IMR-90 (cell line): ENCODE measurements around the gene ENDOG. TPM values are rescaled to one million over a fixed set of nuclear protein-coding genes. Genes with fewer than 3 reads are reported as not detected.

Source experiments
- ATAC-seq: fragments of 200-7000 bp; cut with Tn5 transposase; 2 replicates; pipeline ENCODE4 v1.9.1; 2020; ENCODE audit warnings: low read depth, mild to moderate bottlenecking, moderate library complexity
- BruUV-seq: library from RNA; stranded (reverse); fragments of 400-500 nt; replicated peaks from 2 replicates; lab custom pipeline; 2021; lab: Mats Ljungman, UMichigan
- CTCF ChIA-PET: fragments of 300-600 bp; formaldehyde crosslinking; extraction: SDS; loops from one replicate; lab custom pipeline; 2021; ENCODE audit warnings: antibody characterized with exemption; lab: Yijun Ruan, JAX
- POLR2A ChIA-PET: fragments of 300-600 bp; sonication (Branson Sonifier 250); formaldehyde crosslinking; loops from one replicate; lab custom pipeline; 2022; ENCODE audit warnings: antibody characterized with exemption; ENCODE audit not compliant: unreplicated experiment; lab: Charles Lee
- DNase-seq: peaks from one replicate; pipeline ENCODE4 v3.0.0; 2013
- H2AFZ ChIP-seq: replicated peaks from 2 replicates; pipeline ENCODE3; 2013; ENCODE audit warnings: low read length, mild to moderate bottlenecking; ENCODE audit not compliant: poor library complexity
- H2AK5ac ChIP-seq: 2 replicates; pipeline ENCODE4 v1.6.1; 2013; ENCODE audit warnings: low read depth, low read length, inconsistent platforms
- H2AK9ac ChIP-seq: replicated peaks from 2 replicates; pipeline ENCODE3; 2013; ENCODE audit warnings: mild to moderate bottlenecking, low read depth, low read length, moderate library complexity; ENCODE audit not compliant: poor library complexity
- H2BK120ac ChIP-seq: 2 replicates; pipeline ENCODE4 v1.6.1; 2013; ENCODE audit warnings: low read depth, low read length, inconsistent platforms
- H2BK15ac ChIP-seq: 3 replicates; pipeline ENCODE4 v1.6.1; 2013; ENCODE audit warnings: low read depth, low read length, inconsistent platforms
- H2BK20ac ChIP-seq: 2 replicates; pipeline ENCODE4 v1.6.1; 2013; ENCODE audit warnings: low read depth, mild to moderate bottlenecking, inconsistent platforms, low read length, moderate library complexity
- H2BK5ac ChIP-seq: 2 replicates; pipeline ENCODE4 v1.6.1; 2013; ENCODE audit warnings: mild to moderate bottlenecking, low read depth, low read length, inconsistent platforms; ENCODE audit not compliant: poor library complexity, severe bottlenecking
- H3K14ac ChIP-seq: replicated peaks from 2 replicates; pipeline ENCODE4 v1.6.1; 2013; ENCODE audit warnings: low read depth, low read length, inconsistent platforms
- H3K18ac ChIP-seq: 2 replicates; pipeline ENCODE4 v1.6.1; 2013; ENCODE audit warnings: low read depth, low read length, control low read depth
- H3K23ac ChIP-seq: 2 replicates; pipeline ENCODE4 v1.6.1; 2013; ENCODE audit warnings: low read depth, low read length, inconsistent platforms
- H3K27ac ChIP-seq: 2 replicates; pipeline ENCODE4 v1.5.1; 2013; ENCODE audit warnings: mild to moderate bottlenecking, control low read depth, low read length; ENCODE audit not compliant: insufficient read depth
- H3K27me3 ChIP-seq: 2 replicates; pipeline ENCODE4 v1.6.1; 2013; ENCODE audit warnings: low read length; ENCODE audit not compliant: control insufficient read depth, insufficient read depth
- H3K36me3 ChIP-seq: 2 replicates; pipeline ENCODE4 v1.6.1; 2013; ENCODE audit warnings: low read length, mixed read lengths; ENCODE audit not compliant: control insufficient read depth, insufficient read depth
- H3K4ac ChIP-seq: 2 replicates; pipeline ENCODE4 v1.6.1; 2013; ENCODE audit warnings: low read depth, low read length, inconsistent platforms
- H3K4me1 ChIP-seq: 2 replicates; pipeline ENCODE4 v1.6.1; 2013; ENCODE audit warnings: low read length, mixed read lengths; ENCODE audit not compliant: control insufficient read depth, insufficient read depth
- H3K4me2 ChIP-seq: 2 replicates; pipeline ENCODE4 v1.6.1; 2013; ENCODE audit warnings: low read depth, mild to moderate bottlenecking, control low read depth, low read length, moderate library complexity
- H3K4me3 ChIP-seq: 2 replicates; pipeline ENCODE4 v1.5.1; 2013; ENCODE audit warnings: low read depth, mild to moderate bottlenecking, control low read depth, low read length, moderate library complexity; ENCODE audit not compliant: insufficient read depth
- H3K56ac ChIP-seq: 2 replicates; pipeline ENCODE4 v1.6.1; 2013; ENCODE audit warnings: low read length, inconsistent platforms; ENCODE audit not compliant: insufficient read depth; ENCODE audit errors: extremely low read depth
- H3K79me1 ChIP-seq, 2 experiments: 2 replicates each; pipeline ENCODE4 v1.6.1; 2013; ENCODE audit warnings: low read length in 2 of 2, inconsistent platforms in 1 of 2, low read depth in 1 of 2
- H3K9ac ChIP-seq: 2 replicates; pipeline ENCODE4 v1.6.1; 2013; ENCODE audit warnings: low read depth, low read length, control low read depth
- H3K9me1 ChIP-seq: 2 replicates; pipeline ENCODE4 v1.6.1; 2013; ENCODE audit warnings: low read length, inconsistent platforms; ENCODE audit not compliant: insufficient read depth
- H3K9me3 ChIP-seq: 2 replicates; pipeline ENCODE4 v1.6.1; 2013; ENCODE audit warnings: low read length; ENCODE audit not compliant: control insufficient read depth, insufficient read depth
- H4K20me1 ChIP-seq: 2 replicates; pipeline ENCODE4 v1.6.1; 2013; ENCODE audit warnings: low read length, inconsistent platforms; ENCODE audit not compliant: insufficient read depth
- H4K5ac ChIP-seq: 2 replicates; pipeline ENCODE4 v1.6.1; 2013; ENCODE audit warnings: mild to moderate bottlenecking, low read depth, low read length, control low read depth
- H4K8ac ChIP-seq, 2 experiments: 2 replicates each; pipeline ENCODE4 v1.6.1; 2013; ENCODE audit warnings: low read depth in 2 of 2, low read length in 2 of 2, control low read depth in 1 of 2, inconsistent platforms in 1 of 2
- H4K91ac ChIP-seq: 2 replicates; pipeline ENCODE4 v1.6.1; 2013; ENCODE audit warnings: low read depth, low read length, inconsistent platforms; ENCODE audit not compliant: insufficient read depth
- CHD1 ChIP-seq: IDR thresholded peaks from 2 replicates; pipeline ENCODE4 v1.6.1; 2012; ENCODE audit warnings: low read depth, low read length, improper control_type of control experiment
- MAFK ChIP-seq: IDR thresholded peaks from 2 replicates; pipeline ENCODE4 v1.6.1; 2012; ENCODE audit warnings: low read depth, low read length, improper control_type of control experiment
- MXI1 ChIP-seq: IDR thresholded peaks from 2 replicates; pipeline ENCODE4 v1.6.1; 2012; ENCODE audit warnings: low read depth, mild to moderate bottlenecking, low read length, moderate library complexity, borderline replicate concordance
- RAD21 ChIP-seq: IDR thresholded peaks from 2 replicates; pipeline ENCODE4 v1.6.1; 2012; ENCODE audit warnings: low read length, improper control_type of control experiment
- RCOR1 ChIP-seq: IDR thresholded peaks from 2 replicates; pipeline ENCODE4 v1.6.1; 2012; ENCODE audit warnings: mild to moderate bottlenecking, low read length, improper control_type of control experiment; ENCODE audit not compliant: insufficient replicate concordance
- WGBS, 2 experiments: methylation state at CpG; one replicate each; pipeline versions ENCODE4 v1.1.5 to v1.1.7; 2013; ENCODE audit warnings: missing lambda C conversion rate in 2 of 2; ENCODE audit not compliant: insufficient read length in 1 of 2; ENCODE audit errors: extremely low coverage in 2 of 2; 5-methylcytosine and 5-hydroxymethylcytosine counted together
- dilution Hi-C: fragments of 300-500 bp; cut with HindIII; formaldehyde crosslinking; loops from one replicate; pipeline ENCODE4 v1.14.3; 2018; ENCODE audit warnings: low sequenced_read_pairs; ENCODE audit not compliant: unreplicated experiment
- in situ Hi-C: fragments of 300-500 bp; cut with MboI; formaldehyde crosslinking; loops from 3 replicates; pipeline ENCODE4 v1.14.3; 2019; ENCODE audit warnings: low sequenced_read_pairs, inconsistent platforms, mixed read lengths
- intact Hi-C: fragments of 100-400 bp; cut with micrococcal nuclease; formaldehyde crosslinking; loops from 2 replicates; pipeline ENCODE4 v1.10.0; 2022
- polyA plus RNA-seq, 3 experiments: library from polyadenylated mRNA; depleted of rRNA; stranded (reverse); fragments of >200 nt; gene quantifications; 2 replicates each; pipeline ENCODE4 v1.2.3, GENCODE V29; 2012; ENCODE audit warnings: low replicate concordance in 1 of 3
- total RNA-seq: library from RNA; depleted of rRNA; stranded (reverse); fragments of >200 nt; gene quantifications from 2 replicates; pipeline ENCODE4 v1.2.3, GENCODE V29; 2012
- TF ChIP-seq, protein P1 (sequence below): fragments of 150-350 bp; IDR thresholded peaks from 2 replicates; pipeline ENCODE4 v1.6.1; 2016; ENCODE audit warnings: low read depth, mild to moderate bottlenecking, low read length, moderate library complexity, borderline replicate concordance
- TF ChIP-seq, protein P2 (sequence below): conservative IDR thresholded peaks from 2 replicates; pipeline ENCODE4 v1.5.1; 2012; ENCODE audit warnings: mild to moderate bottlenecking, low read depth, low read length, improper control_type of control experiment
- TF ChIP-seq, protein P3 (sequence below): fragments of 150-350 bp; IDR thresholded peaks from 2 replicates; pipeline ENCODE4 v1.6.1; 2017; ENCODE audit warnings: mild to moderate bottlenecking, antibody characterized with exemption, low read length, low read depth

Gene ENDOG
- total and polyA plus RNA-seq, 2 of the 4 experiments (the other 2 are of a cell fraction) = 9.9 to 16.2 TPM

DNA sequence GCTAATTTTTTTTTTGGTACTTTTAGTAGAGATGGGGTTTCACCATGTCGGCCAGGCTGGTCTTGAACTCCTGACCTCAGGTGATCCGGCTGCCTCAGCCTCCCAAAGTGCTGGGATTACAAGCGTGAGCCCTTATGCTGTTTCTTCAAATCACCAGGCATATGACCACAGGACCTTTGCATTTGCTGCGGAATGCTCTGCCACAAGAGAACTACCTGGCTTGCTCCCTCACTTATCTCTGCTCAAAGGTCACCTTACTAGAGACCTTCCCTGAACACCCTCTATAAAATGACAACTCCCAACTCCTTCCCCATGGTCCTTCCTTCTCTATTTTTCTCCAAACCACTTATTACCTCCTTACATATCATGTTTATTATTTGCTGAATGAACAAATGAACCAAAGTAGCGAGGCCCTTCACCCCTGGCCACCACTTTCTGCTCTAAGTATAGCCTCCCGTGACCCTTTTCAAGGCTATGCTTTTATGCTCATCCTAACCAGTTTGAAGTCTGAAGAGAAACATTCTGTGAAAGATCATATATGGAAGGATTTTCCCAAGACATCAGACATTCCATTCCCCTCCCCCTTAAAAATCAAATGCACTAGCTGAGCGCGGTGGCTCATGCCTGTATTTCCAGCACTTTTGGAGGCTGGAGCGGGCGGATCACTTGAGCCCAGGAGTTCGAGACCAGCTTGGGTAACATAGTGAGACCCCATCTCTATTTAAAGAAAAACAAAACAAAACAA lies 47.8 kb upstream of the ENDOG start:
- Histone ChIP-seq H3K18ac (no peak overlapping the region), H2BK5ac (no peak overlapping the region), H2BK15ac (no peak overlapping the region), H3K9me1 (peaks cover 7% of the 10 kb centered on the region; the same call in 1 of the 2 replicates), H3K36me3 (peaks cover 4% of the 10 kb centered on the region), H3K9me3 (no peaks in the 10 kb centered on the region), H3K9ac (peak overlapping the region; percentile 93), H3K4me1 (peaks cover 5% of the 10 kb centered on the region), H3K27me3 (no peaks in the 10 kb centered on the region), H2AFZ (no peak overlapping the region), H3K14ac (no peak overlapping the region), H3K4ac (no peak overlapping the region), H2AK5ac (peak overlapping the region; percentile 3; the same call in 1 of the 2 replicates), H4K5ac (no peak overlapping the region), H2BK20ac (no peak overlapping the region), H4K91ac (no peak overlapping the region), H3K4me2 (peak overlapping the region; percentile 100), H3K23ac (no peak overlapping the region), H2BK120ac (no peak overlapping the region), H2AK9ac (peak overlapping the region; percentile 0), H3K79me1 (peaks cover 20 to 53% of the 10 kb centered on the region in 2 experiments), H3K27ac (0 out of 2 replicates have a peak overlapping the region, but pooled peaks have one; percentile 76), H4K20me1 (peaks cover 3% of the 10 kb centered on the region; the same call in 1 of the 2 replicates), H4K8ac (no peak overlapping the region), H3K56ac (no peak overlapping the region), H3K4me3 (peak overlapping the region; percentile 99)
- in situ Hi-C loops (no loop called here), intact Hi-C loops (loop anchor here (1.0 to 2.0 kb wide), 2 partner anchors 16 to 178 kb away; partner anchors contain the start of gene TBC1D13), dilution Hi-C loops (no loop called here)
- CTCF ChIA-PET = interaction anchor here (0.6 to 1.0 kb wide), 2 partner anchors 12 to 853 kb away, joined by 3 to 4 read pairs; no protein-coding TSS in a partner anchor
- DNase-seq (no peak), ATAC-seq (no peak)
- TF ChIP-seq, protein P1, sequence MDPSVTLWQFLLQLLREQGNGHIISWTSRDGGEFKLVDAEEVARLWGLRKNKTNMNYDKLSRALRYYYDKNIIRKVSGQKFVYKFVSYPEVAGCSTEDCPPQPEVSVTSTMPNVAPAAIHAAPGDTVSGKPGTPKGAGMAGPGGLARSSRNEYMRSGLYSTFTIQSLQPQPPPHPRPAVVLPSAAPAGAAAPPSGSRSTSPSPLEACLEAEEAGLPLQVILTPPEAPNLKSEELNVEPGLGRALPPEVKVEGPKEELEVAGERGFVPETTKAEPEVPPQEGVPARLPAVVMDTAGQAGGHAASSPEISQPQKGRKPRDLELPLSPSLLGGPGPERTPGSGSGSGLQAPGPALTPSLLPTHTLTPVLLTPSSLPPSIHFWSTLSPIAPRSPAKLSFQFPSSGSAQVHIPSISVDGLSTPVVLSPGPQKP = no peak
- TF ChIP-seq, protein P2, sequence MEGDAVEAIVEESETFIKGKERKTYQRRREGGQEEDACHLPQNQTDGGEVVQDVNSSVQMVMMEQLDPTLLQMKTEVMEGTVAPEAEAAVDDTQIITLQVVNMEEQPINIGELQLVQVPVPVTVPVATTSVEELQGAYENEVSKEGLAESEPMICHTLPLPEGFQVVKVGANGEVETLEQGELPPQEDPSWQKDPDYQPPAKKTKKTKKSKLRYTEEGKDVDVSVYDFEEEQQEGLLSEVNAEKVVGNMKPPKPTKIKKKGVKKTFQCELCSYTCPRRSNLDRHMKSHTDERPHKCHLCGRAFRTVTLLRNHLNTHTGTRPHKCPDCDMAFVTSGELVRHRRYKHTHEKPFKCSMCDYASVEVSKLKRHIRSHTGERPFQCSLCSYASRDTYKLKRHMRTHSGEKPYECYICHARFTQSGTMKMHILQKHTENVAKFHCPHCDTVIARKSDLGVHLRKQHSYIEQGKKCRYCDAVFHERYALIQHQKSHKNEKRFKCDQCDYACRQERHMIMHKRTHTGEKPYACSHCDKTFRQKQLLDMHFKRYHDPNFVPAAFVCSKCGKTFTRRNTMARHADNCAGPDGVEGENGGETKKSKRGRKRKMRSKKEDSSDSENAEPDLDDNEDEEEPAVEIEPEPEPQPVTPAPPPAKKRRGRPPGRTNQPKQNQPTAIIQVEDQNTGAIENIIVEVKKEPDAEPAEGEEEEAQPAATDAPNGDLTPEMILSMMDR = no peak
- TF ChIP-seq, protein P3, sequence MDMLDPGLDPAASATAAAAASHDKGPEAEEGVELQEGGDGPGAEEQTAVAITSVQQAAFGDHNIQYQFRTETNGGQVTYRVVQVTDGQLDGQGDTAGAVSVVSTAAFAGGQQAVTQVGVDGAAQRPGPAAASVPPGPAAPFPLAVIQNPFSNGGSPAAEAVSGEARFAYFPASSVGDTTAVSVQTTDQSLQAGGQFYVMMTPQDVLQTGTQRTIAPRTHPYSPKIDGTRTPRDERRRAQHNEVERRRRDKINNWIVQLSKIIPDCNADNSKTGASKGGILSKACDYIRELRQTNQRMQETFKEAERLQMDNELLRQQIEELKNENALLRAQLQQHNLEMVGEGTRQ = no peak
- TF ChIP-seq MAFK (no peak), CHD1 (no peak), RAD21 (no peak), MXI1 (no peak), RCOR1 (no peak)
- TSS peak; percentile 10 for BruUV-seq
- POLR2A ChIA-PET = no interaction called here
- WGBS, 2 experiments = 89% methylated on average over 6 of the region's 11 CpGs; no CpG with 5 or more reads in 1 of the 2 experiments
